DMS114 treated with DMSO at 0.1 percent for 48 hours (cell line): ENCODE data around the gene ACSM6.
"Not testable (repeated sequence)": the region's sequence is repeated elsewhere in the genome, so short reads cannot be mapped to it uniquely, and the experiment has no call there.

Experiments
- DNase-seq: peaks from one replicate; lab custom pipeline; 2025; ENCODE audit not compliant: unreplicated experiment; lab: John Stamatoyannopoulos, UW

Gene ACSM6, protein sequence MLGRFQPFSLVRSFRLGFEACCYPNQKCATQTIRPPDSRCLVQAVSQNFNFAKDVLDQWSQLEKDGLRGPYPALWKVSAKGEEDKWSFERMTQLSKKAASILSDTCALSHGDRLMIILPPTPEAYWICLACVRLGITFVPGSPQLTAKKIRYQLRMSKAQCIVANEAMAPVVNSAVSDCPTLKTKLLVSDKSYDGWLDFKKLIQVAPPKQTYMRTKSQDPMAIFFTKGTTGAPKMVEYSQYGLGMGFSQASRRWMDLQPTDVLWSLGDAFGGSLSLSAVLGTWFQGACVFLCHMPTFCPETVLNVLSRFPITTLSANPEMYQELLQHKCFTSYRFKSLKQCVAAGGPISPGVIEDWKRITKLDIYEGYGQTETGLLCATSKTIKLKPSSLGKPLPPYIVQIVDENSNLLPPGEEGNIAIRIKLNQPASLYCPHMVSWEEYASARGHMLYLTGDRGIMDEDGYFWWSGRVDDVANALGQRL

DNA sequence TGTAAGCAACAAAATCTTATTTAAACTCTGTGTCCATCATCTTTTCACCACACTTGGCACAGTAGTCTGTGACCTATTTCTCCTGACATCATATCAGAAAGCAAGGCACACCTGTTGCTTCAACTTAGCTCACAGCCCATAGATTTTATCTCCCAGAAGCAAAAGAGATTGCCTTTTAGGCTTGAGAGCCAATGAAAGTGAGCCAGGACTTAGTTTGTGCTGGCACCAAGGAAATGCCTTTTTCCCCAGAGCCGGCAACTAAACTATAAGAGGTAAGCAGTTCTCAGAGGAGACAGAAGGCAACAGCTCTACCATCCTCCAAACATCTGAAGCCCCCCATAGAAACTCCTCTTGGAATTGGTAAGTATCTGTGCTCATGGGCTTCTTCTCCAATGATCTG is at the start of gene ACSM6:
TSS of gene ACSM6 (plus strand) at position 295 of the 400 bp plus-strand sequence. CDS start 248 bp downstream, outside the sequence.
- DNase-seq, result no peak

DNA sequence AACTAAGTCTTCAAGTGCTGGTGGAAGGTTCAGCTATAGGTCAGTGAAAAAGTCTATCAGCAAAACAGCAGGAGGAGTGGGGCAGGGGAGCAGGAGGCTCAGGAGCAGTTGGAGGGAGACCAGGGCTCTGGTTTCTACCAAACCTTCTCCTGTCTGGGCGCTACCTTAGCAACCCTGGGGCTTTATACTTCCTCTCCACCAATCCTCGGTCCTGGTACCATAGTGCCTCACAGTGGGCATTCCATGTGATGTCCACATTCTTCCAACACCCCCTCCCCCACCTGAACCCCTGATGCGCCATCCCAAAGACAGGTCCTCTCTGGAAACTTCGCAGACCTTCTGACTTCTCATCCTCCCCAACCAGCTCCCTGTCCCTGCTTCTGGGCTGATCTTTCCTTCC is 25.3 kb upstream of the ACSM6 start:
- no peak for DNase-seq

DNA sequence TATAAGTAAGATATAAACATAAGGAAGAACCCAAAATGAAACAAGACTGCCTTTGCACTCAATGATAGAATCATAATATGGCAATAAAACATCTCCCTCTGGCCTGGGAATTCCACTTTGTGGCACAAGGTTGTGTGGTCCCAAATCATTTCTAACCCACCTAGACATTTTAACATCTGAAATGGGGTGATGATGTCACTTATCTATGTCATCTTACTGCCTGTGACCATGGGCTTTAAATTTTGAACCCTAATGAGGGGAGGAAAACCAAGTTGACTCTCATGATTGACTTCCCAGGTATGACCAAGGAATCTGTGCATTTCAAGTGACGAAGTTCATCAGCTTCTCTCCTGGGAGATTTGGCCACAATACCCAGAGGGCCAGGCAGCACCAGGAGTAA is 24.5 kb upstream of the ACSM6 start:
- no peak for DNase-seq

DNA sequence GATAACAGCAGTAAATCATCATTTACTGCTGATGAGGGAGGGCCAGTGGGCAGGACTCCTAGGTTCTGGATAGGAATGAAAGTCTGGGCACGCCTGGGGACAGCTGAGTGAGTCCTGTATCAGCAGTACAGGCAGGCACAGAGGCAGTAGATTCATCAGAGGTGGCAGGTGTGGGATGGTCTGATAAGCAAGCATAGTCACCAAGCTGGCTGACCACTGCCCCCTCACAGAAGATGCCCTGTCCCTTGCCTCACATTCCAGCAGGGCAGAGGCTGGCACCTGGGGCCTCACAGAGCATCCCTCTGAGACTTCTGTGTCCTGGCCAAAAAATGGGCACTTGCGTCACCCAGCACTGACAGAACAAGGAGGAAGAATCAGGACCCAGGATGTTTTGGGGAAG is 23.2 kb upstream of the ACSM6 start:
- DNase-seq, result no peak

DNA sequence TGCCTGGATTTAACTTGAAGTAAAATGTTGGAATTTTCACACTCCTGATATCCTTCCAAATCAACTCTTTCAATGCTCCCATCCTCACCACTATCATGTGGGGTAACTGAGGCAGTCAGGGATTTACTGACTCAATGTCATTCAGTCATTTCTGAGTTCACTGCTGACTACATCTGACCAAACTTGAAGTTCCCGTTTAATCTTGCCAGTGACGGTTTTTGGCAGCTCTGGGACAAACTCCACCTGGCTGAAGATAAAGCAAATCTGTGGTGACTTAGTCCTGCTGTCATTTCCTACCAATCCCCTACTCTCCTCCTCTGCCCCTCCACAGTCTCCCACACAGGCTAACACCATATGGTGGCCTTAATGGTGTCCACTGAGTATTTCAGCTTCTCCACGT is 22.7 kb upstream of the ACSM6 start:
- no peak for DNase-seq

DNA sequence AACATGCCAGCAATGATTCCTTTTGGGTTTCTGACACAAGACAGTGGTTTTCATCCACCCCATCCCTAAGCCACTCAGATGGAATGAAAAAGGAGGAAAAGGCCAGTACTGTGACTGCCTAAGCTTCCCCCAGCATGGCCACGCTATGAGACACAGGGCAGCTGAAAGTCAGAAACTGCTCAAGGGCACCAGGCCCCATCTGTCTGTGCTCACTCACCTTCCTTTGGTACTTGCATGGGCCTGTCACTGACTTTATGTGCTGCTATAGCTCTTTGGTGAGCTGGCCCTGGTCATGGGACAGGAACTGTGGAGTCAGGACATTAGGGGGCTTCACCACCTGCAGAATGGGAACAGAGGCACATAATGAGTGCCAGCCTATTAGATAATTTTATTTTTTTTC is 21.2 kb upstream of the ACSM6 start:
- no peak for DNase-seq

DNA sequence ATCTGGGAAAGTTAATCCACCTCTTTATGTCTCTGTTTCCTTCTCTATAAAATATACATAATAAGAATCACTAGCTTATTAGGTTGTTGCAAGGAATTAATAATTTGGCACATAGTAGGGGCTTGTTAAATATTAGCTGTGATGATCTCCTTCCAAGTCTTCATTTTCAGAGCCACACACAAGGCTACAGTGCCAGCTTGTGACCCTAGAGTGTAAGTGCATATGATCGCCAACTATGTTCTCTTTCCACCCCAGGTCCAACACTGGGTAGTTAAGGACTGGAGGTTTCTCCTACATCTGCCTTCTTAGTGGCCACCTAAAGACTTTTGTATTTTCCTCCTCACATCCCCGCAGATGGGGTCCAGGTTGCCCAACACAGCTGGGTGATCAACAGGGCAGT is 17.9 kb upstream of the ACSM6 start:
- no peak for DNase-seq

DNA sequence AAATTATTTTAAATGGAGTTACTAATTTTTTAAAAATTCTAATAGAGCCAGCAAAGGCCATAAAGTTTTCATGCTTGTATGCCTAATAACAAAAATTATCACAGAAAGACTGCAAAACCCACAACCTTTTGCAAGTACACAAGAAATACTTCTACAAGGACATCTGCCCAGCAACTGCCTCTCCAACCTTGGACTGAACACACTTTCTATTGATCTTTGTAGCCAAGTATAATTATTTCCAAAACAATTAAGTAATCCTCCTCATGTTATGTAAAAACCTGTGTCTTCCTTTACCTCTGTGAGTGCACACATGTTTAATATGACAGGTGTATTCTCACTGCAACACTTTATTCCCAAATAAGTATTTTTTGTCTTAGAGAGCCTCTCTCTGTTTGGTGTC is 16.6 kb upstream of the ACSM6 start:
- no peak for DNase-seq

DNA sequence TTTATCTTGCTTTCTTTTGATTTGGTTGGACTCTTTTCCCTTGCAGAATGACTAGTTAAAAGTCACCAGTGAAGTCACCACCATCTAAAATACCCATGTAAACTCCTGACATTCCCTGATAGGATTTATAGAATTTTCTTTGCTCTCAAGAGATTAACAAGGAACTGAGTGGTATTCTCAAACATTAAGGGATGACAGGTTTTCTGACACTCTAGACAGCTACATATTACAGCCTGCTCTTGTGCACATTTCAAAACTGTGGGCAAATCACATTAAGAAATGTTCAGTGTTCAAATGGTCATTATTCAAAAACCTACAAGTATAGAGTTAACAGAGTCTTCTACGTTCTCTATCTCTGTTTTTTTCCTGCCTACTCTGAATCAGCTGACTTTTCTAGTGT is 15.8 kb upstream of the ACSM6 start:
- DNase-seq, result no peak

DNA sequence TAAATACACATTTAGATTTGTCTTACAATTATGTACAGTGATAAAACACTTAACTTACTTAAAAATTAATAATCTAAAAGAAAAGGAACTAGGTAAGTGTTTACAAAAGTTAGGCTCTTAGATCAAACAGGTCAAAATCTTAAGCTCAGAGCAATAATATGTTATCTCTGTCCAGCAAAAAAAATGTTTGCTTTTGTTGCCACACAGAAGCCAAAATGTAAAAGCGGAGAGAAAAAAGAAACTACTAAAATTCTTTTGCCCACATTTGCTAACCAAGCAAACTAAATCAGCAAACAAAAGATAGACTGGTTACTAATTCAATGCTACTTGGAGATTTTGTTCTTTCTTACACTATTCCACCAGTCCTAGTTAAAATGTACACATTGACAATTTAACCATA is 15.2 kb upstream of the ACSM6 start:
- no peak for DNase-seq

DNA sequence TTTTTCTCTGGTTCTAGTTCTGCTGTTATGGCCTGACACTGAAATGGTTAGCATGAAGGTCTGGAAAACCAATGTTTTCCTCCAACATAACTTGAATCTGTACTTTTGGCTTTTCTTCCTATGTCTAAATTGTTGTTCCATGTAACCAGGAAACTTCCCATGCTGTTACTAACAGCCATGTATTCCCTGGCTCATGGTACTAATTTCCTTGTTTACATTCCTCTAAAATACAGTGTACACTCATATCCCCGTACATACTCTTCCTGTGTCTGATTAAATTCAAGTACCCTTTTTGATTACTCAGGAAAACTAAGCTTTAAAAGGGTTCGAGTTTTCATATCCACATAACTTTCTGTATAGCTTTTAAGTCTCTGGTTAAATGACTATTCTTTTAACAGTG is 12.3 kb upstream of the ACSM6 start:
- DNase-seq, result no peak

DNA sequence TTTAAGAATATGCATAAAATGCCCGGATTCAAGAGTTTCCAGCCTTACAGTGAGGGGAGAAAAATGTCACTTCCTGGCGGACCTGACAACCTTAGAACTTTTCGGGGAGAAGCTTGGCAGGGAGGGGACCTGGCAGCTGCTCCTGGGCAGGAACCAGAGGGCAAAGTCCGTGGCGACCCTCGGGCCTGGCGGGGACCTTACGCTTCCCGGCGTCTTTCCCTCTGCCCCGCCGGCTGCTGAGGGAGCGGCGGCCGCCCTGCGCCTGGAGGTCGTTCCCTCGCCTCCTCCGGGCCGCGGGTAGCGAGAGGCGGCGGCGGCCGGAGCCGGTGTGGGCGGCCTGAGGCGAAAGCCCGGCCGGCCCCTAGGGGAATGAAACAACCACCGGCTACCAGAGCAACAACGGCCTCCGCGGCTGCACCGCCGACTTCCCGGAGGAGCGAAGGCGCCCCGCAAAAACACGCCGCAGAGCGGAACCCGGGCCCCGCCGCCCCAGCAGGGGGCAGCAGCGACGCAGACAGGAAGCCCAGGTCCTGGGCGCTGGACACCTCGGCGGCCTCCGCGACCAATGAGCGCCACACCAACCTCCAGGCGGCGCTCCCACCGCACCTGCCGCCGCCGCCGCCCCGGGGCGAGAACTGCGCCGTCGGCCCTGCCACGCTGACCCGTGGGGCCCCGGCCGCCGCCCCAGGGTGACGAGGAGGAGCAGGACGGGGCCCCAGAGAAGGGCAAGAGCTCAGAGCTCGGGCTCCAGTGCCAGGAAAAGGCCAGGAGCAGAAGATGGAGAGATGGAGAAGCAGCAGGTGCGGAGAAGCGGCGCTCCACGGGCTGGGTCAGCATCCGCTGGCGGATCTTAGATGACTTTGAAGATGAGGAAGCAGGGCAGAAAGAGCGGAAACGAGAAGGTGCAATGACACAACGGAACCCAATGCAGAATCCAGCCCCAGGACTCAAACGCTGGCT is 10.5 kb upstream of the ACSM6 start:
- DNase-seq, result peak; percentile 63

DNA sequence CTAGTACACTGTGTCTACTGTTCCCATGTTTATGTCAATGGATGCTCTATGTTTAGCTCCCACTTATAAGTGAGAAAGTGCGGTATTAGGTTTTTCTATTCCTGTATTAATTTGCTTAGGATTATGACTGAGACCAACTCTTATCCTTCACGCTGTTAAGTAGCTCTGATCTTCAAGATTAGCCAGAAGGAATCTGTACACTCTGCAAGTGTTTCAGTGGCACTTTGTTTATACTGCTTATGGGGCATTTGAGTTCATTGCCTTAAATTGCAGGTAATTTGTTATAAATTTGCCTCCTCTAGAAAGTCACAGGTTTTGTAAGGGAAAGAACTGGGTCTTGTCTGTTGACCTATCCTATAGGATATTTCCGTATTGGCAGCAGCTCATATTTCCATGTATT is 6.4 kb upstream of the ACSM6 start:
- DNase-seq, result no peak

DNA sequence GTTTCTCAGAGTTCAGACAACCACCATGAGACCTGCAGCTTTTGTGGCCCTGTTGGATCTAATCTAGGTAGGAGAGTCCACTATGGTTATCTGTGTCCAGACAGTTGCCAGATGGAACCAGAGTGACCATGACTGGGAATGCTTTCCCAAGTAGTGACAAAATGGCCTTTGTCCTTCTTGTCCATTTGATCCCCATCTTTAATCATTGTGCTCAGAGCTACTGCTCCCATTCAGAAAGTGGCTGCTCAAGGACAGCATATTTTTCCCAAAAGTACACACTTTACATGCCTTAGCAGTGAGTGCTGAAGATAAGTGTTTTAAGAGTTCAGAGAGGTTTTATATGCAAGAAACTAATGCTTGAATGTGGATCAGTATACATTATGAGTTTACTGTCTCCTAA is 5.4 kb upstream of the ACSM6 start:
- no peak for DNase-seq

DNA sequence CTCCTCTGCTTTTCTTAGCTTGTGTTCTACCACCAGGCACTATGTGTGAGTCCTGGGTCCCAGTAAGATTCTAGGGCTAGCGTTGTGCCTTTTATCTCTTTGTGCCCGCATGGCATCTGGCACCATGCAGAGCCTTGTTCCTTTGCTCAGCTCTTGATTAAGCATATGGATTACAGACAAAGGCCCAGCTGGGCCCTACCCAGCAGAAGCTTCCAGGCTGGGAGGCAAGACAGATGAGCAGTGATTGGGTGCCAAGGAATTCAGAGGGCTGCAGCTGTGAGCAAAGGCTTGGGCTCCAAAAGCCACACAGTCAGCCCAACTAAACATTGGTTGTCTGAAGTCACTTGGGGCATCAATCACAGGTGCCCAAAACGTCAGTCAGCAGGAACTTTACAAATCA is 2.0 kb downstream of the ACSM6 start:
- DNase-seq, result no peak

DNA sequence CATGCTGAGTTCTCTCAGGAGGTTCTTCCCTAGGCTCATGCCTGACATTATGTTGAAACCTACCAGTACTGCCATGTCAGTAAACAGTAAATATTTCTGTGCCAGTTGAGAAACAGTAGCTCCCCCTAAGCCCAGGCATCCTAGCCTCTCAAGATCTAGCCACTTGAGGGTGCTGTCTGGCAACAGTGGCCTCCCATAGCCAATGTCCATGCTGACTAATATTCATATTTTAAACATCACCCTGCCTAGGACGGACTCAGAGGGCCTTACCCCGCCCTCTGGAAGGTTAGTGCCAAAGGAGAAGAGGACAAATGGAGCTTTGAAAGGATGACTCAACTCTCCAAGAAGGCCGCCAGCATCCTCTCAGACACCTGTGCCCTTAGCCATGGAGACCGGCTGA is 7.7 kb downstream of the ACSM6 start:
- DNase-seq, result no peak

DNA sequence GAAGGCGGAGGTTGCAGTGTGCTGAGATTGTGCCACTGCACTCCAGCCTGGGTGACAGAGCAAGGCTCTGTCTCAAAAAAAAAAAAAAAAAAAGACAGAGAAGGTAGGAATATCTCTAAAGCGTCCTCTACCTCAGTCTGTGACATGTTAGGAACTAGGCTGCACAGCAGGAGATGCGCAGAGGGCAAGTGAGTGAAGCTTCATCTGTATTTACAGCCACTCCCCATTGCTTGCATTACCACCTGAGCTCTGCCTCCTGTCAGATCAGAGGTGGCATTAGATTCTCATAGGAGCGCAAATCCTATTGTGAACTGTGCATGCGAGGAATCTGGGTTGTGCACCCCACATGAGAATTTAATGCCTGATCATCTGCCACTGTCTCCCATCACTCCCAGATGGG is 8.8 kb downstream of the ACSM6 start:
- not testable (repeated sequence) for DNase-seq

DNA sequence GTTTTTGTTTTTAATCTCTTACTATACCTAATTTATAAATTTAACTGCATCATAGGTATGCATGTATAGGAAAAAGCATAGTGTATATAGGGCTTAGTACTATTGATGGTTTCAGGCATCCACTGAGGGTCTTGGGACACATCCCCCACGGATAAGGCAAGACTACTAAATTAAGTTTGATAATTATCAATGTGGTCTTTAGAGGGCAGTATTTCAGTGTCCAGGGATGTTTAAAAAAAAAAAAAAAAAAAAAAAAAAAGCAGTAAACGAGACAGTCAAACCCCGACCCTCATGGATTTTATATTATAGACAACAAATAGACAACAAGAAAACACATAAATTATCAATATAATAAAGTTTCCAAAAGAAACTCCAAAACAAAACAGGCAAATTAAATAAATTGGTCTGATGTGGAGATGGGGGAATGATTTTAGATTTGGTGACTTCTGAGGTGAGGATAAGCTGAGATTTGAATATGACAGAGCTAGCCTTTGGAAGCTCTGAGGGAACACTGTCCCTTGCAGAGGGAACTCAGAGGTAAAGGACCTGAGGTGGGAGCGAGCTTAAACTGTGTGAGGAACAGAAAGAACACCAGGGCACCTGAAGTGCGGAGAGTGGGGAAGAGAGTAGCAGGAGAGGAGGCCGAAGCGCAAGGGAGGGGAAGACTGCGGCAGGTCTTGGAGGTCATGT is 14.8 kb downstream of the ACSM6 start:
- DNase-seq, result peak; percentile 16

DNA sequence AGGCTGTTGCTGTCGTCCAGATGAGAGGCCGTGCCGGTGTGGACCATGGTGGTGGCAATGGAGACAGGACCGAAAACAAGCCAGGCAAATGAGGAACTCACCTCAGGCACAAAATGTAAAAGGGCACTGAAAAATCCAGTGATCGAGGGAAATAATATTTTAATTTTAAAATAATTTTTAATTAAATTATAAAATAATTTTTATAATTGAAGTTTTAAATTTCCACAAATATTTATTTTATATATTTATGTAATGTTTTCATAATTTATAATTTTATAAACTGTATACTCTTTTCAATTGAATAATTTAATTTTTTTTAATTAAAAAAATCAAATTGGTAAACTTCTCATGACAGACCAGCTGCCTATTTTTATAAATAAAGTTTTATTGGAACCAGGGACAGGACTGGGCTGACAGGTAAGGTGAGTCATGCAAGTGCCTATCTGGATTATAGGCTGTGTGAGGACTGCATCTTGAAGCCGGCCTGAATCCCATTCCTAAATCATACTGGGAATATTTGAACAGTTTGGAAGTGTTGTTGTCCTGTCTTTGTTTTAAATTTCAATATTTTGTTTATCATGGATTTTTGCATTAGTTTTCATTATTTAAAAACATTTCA is 15.6 kb downstream of the ACSM6 start:
- no peak for DNase-seq

DNA sequence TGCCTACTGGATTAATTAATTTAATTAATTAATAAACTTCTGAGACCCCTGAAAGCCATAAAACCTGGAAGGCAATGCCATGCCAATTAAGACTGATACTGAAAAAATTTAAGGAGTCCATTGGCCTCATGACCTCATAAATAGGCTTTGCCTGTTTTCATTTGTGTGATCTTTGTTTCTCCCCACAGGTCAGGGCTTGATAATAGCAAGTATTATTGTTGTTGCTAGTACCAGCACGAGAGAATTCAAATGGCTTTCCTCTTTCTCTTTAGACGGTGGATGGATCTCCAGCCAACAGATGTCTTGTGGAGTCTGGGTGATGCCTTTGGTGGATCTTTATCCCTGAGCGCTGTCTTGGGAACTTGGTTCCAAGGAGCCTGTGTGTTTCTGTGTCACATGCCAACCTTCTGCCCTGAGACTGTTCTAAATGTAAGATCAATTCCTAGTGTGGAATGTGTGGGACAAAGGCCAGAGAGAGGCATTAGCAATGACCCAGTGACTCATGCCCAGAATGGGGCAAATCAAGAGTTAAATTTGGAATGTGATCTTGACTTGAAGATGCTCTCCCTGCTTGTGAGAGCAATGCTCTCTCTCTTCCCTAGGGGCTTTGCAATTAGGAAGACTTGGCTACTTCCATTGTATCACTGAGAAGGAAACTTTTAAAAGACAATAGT is 17.7 kb downstream of the ACSM6 start:
- no peak for DNase-seq
